ENCODE measurements around the gene VOPP1.

DNA sequence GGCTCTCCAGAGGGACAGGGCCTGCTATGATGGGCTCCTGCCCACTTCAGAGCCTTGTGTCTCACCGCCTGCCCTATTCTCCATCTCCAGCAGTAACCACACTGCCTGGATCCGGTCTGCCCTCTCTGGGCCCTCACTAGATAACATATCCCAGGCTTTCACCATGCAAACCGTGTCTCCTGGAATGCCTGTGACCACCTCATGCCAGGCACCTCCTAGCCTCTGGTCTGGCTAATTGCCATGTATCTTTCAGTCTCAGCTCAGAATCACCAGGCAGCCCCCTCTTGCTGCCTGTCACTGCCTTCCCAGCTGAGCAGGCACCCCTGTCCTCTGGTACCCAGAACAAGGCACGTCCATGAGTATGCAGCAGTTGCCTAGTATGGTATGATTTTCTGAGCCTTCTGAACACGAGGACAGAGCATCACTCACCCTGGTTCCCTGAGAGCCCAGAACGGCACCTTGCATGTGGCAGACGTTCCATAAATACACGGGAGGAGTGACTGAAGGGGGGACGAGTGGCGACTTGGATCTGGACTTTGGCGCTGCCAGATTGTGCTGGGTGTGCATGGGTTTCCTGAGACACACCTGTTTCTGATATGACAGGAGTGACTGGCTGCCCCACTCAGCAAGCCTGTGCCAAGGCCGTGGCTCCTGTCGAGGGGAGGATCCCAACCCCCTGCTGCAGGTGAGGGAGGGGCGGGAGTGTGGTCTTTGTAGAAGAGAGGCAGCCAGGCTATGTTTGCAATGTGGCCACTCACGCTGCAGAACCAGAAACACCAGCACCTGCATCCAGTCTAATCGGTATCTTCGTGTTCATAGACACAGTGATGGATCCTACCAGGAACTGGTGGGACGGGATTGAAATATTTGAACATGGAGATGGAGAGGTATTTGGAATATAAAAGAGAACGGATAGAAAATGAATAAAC, 95.2 kb downstream of the VOPP1 start:
- TF ChIP-seq RAD21 (CRISPR knock-in tag; IDR thresholded peaks at IDR 0.05) (no peak), ZNF256 (CRISPR knock-in tag; conservative IDR thresholded peaks at IDR 0.05) (no peak), MYNN (CRISPR knock-in tag; IDR thresholded peaks at IDR 0.05; ENCODE audit: low read depth) (no peak), ESRRA (CRISPR knock-in tag; IDR thresholded peaks at IDR 0.05; ENCODE audit: low read depth) (no peak), CC2D1A (CRISPR knock-in tag; IDR thresholded peaks at IDR 0.05) (no peak), ZNF263 (CRISPR knock-in tag; IDR thresholded peaks at IDR 0.05) (no peak), NFE2L1 (CRISPR knock-in tag; IDR thresholded peaks at IDR 0.05; ENCODE audit: borderline replicate concordance) (no peak), ZNF629 (CRISPR knock-in tag; conservative IDR thresholded peaks at IDR 0.05) (no peak)
- TF ChIP-seq, protein P1, sequence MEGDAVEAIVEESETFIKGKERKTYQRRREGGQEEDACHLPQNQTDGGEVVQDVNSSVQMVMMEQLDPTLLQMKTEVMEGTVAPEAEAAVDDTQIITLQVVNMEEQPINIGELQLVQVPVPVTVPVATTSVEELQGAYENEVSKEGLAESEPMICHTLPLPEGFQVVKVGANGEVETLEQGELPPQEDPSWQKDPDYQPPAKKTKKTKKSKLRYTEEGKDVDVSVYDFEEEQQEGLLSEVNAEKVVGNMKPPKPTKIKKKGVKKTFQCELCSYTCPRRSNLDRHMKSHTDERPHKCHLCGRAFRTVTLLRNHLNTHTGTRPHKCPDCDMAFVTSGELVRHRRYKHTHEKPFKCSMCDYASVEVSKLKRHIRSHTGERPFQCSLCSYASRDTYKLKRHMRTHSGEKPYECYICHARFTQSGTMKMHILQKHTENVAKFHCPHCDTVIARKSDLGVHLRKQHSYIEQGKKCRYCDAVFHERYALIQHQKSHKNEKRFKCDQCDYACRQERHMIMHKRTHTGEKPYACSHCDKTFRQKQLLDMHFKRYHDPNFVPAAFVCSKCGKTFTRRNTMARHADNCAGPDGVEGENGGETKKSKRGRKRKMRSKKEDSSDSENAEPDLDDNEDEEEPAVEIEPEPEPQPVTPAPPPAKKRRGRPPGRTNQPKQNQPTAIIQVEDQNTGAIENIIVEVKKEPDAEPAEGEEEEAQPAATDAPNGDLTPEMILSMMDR (CRISPR knock-in tag; IDR thresholded peaks at IDR 0.05): no peak

Data from HepG2 (cell line).